ENCODE results near the gene TICRR. TPM values are rescaled to one million over a fixed set of nuclear protein-coding genes. Genes with fewer than 3 reads are reported as not detected.

TICRR gene
- total RNA-seq, 2 donors from 2014 or later = 21.9 to 27.2 TPM

DNA sequence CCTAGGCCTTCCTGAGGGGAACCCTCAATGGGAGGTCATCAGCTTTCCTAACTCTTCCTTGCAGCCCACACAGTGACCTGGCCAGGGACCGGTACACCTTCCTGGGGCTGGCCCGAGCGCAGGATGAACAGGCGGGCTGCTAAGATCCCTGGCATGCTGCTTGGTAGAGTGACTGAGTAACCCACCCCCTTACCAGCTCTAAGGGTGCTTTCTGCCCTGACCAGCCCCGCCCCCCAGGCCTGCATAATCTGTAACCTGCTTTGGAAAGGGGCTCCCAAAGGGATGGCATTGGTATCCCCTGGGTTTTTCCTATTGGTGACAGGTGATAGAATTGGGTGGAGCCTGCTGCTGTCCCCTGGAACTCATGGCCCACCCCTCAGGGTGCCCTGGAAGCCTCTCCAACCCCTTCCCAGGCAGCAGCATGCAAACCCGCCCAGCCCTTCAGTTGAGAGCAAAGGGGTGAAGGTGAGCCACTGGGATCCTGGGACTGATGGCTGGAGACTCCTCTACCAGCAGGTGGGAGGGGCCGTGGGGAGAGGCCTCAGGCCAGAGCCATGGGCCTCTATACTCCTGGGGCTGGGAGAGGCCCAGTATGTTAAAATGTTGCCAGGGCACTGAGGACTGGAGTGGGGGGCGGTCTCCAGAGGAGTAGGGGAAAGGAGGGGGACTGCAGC is 91.1 kb downstream of the TICRR start:
- H3K27ac ChIP-seq (ENCODE audit: low read depth, low read length) = no peak overlapping the region
- H3K9me3 ChIP-seq (ENCODE audit: control insufficient read depth, low read length) = no peaks in the 10 kb centered on the region
- no peaks in the 10 kb centered on the region for H3K36me3 Mint-ChIP-seq (ENCODE audit: low read depth)
- peak overlapping the region; percentile 34 for H3K4me3 Mint-ChIP-seq
- 87 to 90% methylated on average over 5 to 8 of the region's 8 CpGs for WGBS, 2 experiments (ENCODE audit: insufficient coverage in 1 of 2, insufficient read length in 1 of 2)
- H3K36me3 ChIP-seq (ENCODE audit: control insufficient read depth, insufficient read depth, low read length) = no peaks in the 10 kb centered on the region
- no peak overlapping the region for H3K9ac ChIP-seq (ENCODE audit: extremely low read depth, low read length, poor library complexity, severe bottlenecking)
- TF ChIP-seq, protein P1, sequence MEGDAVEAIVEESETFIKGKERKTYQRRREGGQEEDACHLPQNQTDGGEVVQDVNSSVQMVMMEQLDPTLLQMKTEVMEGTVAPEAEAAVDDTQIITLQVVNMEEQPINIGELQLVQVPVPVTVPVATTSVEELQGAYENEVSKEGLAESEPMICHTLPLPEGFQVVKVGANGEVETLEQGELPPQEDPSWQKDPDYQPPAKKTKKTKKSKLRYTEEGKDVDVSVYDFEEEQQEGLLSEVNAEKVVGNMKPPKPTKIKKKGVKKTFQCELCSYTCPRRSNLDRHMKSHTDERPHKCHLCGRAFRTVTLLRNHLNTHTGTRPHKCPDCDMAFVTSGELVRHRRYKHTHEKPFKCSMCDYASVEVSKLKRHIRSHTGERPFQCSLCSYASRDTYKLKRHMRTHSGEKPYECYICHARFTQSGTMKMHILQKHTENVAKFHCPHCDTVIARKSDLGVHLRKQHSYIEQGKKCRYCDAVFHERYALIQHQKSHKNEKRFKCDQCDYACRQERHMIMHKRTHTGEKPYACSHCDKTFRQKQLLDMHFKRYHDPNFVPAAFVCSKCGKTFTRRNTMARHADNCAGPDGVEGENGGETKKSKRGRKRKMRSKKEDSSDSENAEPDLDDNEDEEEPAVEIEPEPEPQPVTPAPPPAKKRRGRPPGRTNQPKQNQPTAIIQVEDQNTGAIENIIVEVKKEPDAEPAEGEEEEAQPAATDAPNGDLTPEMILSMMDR (conservative IDR thresholded peaks at IDR 0.05) = no peak
- DNase-seq = peak; percentile 67
- no peaks in the 10 kb centered on the region for H3K4me1 ChIP-seq (ENCODE audit: control insufficient read depth, insufficient read depth, low read length)
- H3K9me3 Mint-ChIP-seq = no peaks in the 10 kb centered on the region
- no peak overlapping the region for H3K4me3 ChIP-seq (ENCODE audit: low read length)
- H3K27ac Mint-ChIP-seq = no peak overlapping the region
- H3K27me3 ChIP-seq (ENCODE audit: control insufficient read depth, insufficient read depth, low read length, poor library complexity, severe bottlenecking) = peaks cover 19% of the 10 kb centered on the region
- H3K27me3 Mint-ChIP-seq (ENCODE audit: insufficient read depth) = peaks cover 47% of the 10 kb centered on the region
- no peaks in the 10 kb centered on the region for H3K4me1 Mint-ChIP-seq

DNA sequence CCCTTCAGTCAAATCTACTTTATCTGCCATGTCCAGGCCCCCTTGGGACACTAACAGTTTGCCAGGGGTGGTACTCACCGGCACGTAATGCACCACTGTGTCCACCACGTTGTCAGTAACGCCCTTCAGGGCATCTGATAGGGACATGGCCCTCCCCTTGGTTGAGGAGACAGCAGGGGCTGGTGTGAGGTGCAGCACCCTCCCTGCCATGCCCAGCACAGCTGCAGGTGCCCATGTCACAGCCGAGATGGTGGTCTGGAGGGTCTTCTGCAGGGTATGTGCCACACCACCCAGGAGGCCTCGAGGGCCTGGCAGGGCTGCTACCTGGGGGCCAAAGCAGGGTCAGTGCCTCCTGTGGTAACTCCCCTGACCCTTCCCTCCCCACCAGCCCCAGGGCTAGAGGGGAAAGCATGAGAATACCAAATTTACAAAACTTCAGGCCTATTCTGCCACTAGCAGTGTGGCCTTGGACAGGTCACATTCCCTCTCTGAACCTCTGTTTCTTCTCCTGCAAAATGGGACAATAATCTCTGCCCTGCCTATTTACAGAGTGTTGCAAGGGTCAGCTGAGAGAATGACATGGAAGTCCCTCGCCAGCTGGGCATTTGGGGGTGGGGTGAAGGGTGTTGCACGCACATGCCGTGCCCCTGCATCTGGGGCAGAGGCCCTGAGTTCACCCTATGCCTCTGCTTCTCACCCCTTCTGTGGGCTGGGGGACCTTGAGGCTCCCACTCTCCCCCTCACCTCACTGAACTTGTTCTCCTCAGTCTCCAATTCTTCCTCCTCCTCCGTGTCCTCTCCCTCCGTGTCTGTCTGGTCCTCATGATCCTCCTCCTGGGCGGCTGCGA is 91.8 kb downstream of the TICRR start:
- TF ChIP-seq, protein P1 (conservative IDR thresholded peaks at IDR 0.05) = no peak
- no peak overlapping the region for H3K4me3 Mint-ChIP-seq
- Histone ChIP-seq H3K27me3 (ENCODE audit: control insufficient read depth, insufficient read depth, low read length, poor library complexity, severe bottlenecking) (peaks cover 19% of the 10 kb centered on the region), H3K36me3 (ENCODE audit: control insufficient read depth, insufficient read depth, low read length) (no peaks in the 10 kb centered on the region), H3K4me1 (ENCODE audit: control insufficient read depth, insufficient read depth, low read length) (no peaks in the 10 kb centered on the region), H3K9me3 (ENCODE audit: control insufficient read depth, low read length) (no peaks in the 10 kb centered on the region), H3K27ac (ENCODE audit: low read depth, low read length) (no peak overlapping the region), H3K4me3 (ENCODE audit: low read length) (no peak overlapping the region), H3K9ac (ENCODE audit: extremely low read depth, low read length, poor library complexity, severe bottlenecking) (no peak overlapping the region)
- H3K9me3 Mint-ChIP-seq = no peaks in the 10 kb centered on the region
- H3K36me3 Mint-ChIP-seq (ENCODE audit: low read depth) = no peaks in the 10 kb centered on the region
- WGBS, 2 experiments (ENCODE audit: insufficient coverage in 1 of 2, insufficient read length in 1 of 2) = 88 to 95% methylated on average over 12 to 13 of the region's 13 CpGs
- H3K27me3 Mint-ChIP-seq (ENCODE audit: insufficient read depth) = peaks cover 49% of the 10 kb centered on the region
- DNase-seq = no peak
- H3K4me1 Mint-ChIP-seq = no peaks in the 10 kb centered on the region
- no peak overlapping the region for H3K27ac Mint-ChIP-seq

DNA sequence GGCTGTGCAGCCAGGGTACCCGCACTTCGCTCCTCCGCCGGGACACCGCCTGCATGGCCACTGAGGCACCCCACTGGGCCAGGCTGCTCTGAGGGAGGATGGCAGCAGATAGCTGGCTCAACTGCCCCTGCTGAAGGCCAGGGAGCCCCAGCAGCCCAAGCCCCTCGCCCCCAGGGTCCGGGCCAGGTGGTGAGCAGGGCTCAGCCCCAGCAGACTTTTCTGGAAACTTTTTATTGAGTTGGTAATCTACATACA is 92.4 kb downstream of the TICRR start:
- Histone ChIP-seq H3K4me1 (ENCODE audit: control insufficient read depth, insufficient read depth, low read length) (no peaks in the 10 kb centered on the region), H3K27me3 (ENCODE audit: control insufficient read depth, insufficient read depth, low read length, poor library complexity, severe bottlenecking) (peaks cover 19% of the 10 kb centered on the region), H3K9me3 (ENCODE audit: control insufficient read depth, low read length) (no peaks in the 10 kb centered on the region), H3K9ac (ENCODE audit: extremely low read depth, low read length, poor library complexity, severe bottlenecking) (no peak overlapping the region), H3K27ac (ENCODE audit: low read depth, low read length) (no peak overlapping the region), H3K36me3 (ENCODE audit: control insufficient read depth, insufficient read depth, low read length) (no peaks in the 10 kb centered on the region), H3K4me3 (ENCODE audit: low read length) (no peak overlapping the region)
- H3K36me3 Mint-ChIP-seq (ENCODE audit: low read depth) = no peaks in the 10 kb centered on the region
- WGBS, 2 experiments (ENCODE audit: insufficient coverage in 1 of 2, insufficient read length in 1 of 2) = 90% methylated on average over 7 of the region's 7 CpGs; no CpG with 5 or more reads in 1 of the 2 experiments
- H3K9me3 Mint-ChIP-seq = no peaks in the 10 kb centered on the region
- TF ChIP-seq, protein P1 (conservative IDR thresholded peaks at IDR 0.05) = no peak
- H3K27ac Mint-ChIP-seq = no peak overlapping the region
- no peaks in the 10 kb centered on the region for H3K4me1 Mint-ChIP-seq
- no peak for DNase-seq
- peaks cover 51% of the 10 kb centered on the region for H3K27me3 Mint-ChIP-seq (ENCODE audit: insufficient read depth)
- H3K4me3 Mint-ChIP-seq = no peak overlapping the region

All from endodermal cell (in vitro differentiated cells).